HEK293 (cell line): Measurements from ENCODE around the gene TOR1AIP2.

ENCODE experiments used
- CTCF ChIP-seq: fragments of 450-650 bp; formaldehyde crosslinking; IDR thresholded peaks from 2 replicates; pipeline ENCODE4 v1.5.1; 2016; ENCODE audit warnings: missing biosample characterization, missing genetic modification characterization
- MYNN ChIP-seq: fragments of 450-650 bp; formaldehyde crosslinking; IDR thresholded peaks from 2 replicates; pipeline ENCODE4 v1.5.1; 2016; ENCODE audit warnings: missing biosample characterization, missing genetic modification characterization, borderline replicate concordance
- PATZ1 ChIP-seq: fragments of 450-650 bp; formaldehyde crosslinking; IDR thresholded peaks from 2 replicates; pipeline ENCODE4 v1.5.1; 2016; ENCODE audit warnings: missing biosample characterization, missing genetic modification characterization
- REST ChIP-seq: fragments of 450-650 bp; formaldehyde crosslinking; IDR thresholded peaks from 2 replicates; pipeline ENCODE4 v1.5.1; 2016; ENCODE audit warnings: missing biosample characterization, missing genetic modification characterization
- TCF7L2 ChIP-seq: IDR thresholded peaks from 2 replicates; pipeline ENCODE4 v1.6.1; 2011; ENCODE audit warnings: low read depth, mild to moderate bottlenecking, inconsistent platforms, low read length, moderate library complexity, borderline replicate concordance
- WT1 ChIP-seq: fragments of 450-650 bp; formaldehyde crosslinking; IDR thresholded peaks from 2 replicates; pipeline ENCODE4 v1.5.1; 2016; ENCODE audit warnings: missing biosample characterization, missing genetic modification characterization
- ZBTB10 ChIP-seq: fragments of 450-650 bp; formaldehyde crosslinking; IDR thresholded peaks from 2 replicates; pipeline ENCODE4 v1.5.1; 2016; ENCODE audit warnings: missing biosample characterization, missing genetic modification characterization

- no peak for TF ChIP-seq TCF7L2
- TF ChIP-seq CTCF: no peak
- no peak for TF ChIP-seq ZBTB10 (tag by site-specific recombination)
- no peak for TF ChIP-seq MYNN (tag by site-specific recombination)
- TF ChIP-seq WT1: no peak
- no peak for TF ChIP-seq PATZ1 (tag by site-specific recombination)
- TF ChIP-seq REST (tag by site-specific recombination): no peak
Observed at GRCh38 chr1:179822065-179822464, 55.5 kb downstream of the TOR1AIP2 start.
